Measurements from ENCODE around the gene SPG21.

SPG21 gene

GRCh38 chr15:64938192-64938591, 51.5 kb downstream of the SPG21 start:
- no peak for FAIRE-seq

GRCh38 chr15:64934023-64934422, 55.7 kb downstream of the SPG21 start:
- FAIRE-seq = no peak

GRCh38 chr15:64931381-64931780, 58.3 kb downstream of the SPG21 start:
- no peak for FAIRE-seq

GRCh38 chr15:64930778-64931371, 58.8 kb downstream of the SPG21 start:
- FAIRE-seq = no peak

GRCh38 chr15:64930019-64930652, 59.6 kb downstream of the SPG21 start:
- FAIRE-seq = no peak

- FAIRE-seq = no peak
Measured at GRCh38 chr15:64928626-64929220, 61.0 kb downstream of the SPG21 start.

GRCh38 chr15:64926661-64927060, 63.1 kb downstream of the SPG21 start:
- no peak for FAIRE-seq

- FAIRE-seq = no peak
Measured at GRCh38 chr15:64925335-64926330, 64.1 kb downstream of the SPG21 start.

GRCh38 chr15:64923546-64923945, 66.2 kb downstream of the SPG21 start:
- no peak for FAIRE-seq

- FAIRE-seq = no peak
Measured at GRCh38 chr15:64921711-64922110, 68.0 kb downstream of the SPG21 start.

GRCh38 chr15:64919721-64920120, 70.0 kb downstream of the SPG21 start:
- no peak for FAIRE-seq

GRCh38 chr15:64917211-64917610, 72.5 kb downstream of the SPG21 start:
- no peak for FAIRE-seq

GRCh38 chr15:64916365-64916764, 73.3 kb downstream of the SPG21 start:
- no peak for FAIRE-seq

GRCh38 chr15:64915518-64916227, 74.0 kb downstream of the SPG21 start:
- no peak for FAIRE-seq

Measured in G401.6 (cell line).